Lower lobe of right lung (tissue), 2 donors: ENCODE measurements around the gene NRCAM. TPM values are rescaled to one million over a fixed set of nuclear protein-coding genes. Genes with fewer than 3 reads are reported as not detected.

ENCODE experiments used
- ATAC-seq, 2 donors: fragments of 200-7000 bp; cut with Tn5 transposase; one replicate each; pipeline ENCODE4 v1.9.1; 2020 to 2022; ENCODE audit warnings: mild to moderate bottlenecking in 2 of 2, moderate library complexity in 2 of 2
- DNase-seq: peaks from one replicate; pipeline ENCODE4 v3.0.0-alpha.2; 2020
- H3K27ac ChIP-seq: fragments of 200-600 bp; one replicate; pipeline ENCODE4 v1.8.0; 2022
- H3K27me3 ChIP-seq: fragments of 200-600 bp; one replicate; pipeline ENCODE4 v1.8.0; 2022; ENCODE audit warnings: low read depth
- H3K36me3 ChIP-seq: fragments of 200-600 bp; one replicate; pipeline ENCODE4 v1.8.0; 2022; ENCODE audit warnings: mild to moderate bottlenecking
- H3K4me1 ChIP-seq: fragments of 200-600 bp; one replicate; pipeline ENCODE4 v1.8.0; 2022
- H3K4me3 ChIP-seq: fragments of 200-600 bp; one replicate; pipeline ENCODE4 v1.8.0; 2022; ENCODE audit warnings: mild to moderate bottlenecking
- H3K9me3 ChIP-seq: fragments of 200-600 bp; one replicate; pipeline ENCODE4 v1.8.0; 2022
- CTCF ChIP-seq: fragments of 200-600 bp; IDR thresholded peaks from one replicate; pipeline ENCODE4 v1.8.0; 2022; ENCODE audit warnings: antibody characterized with exemption, mild to moderate bottlenecking
- intact Hi-C: fragments of 100-400 bp; cut with DNase I; formaldehyde crosslinking; loops from one replicate; pipeline ENCODE4 v1.11.0; 2022
- total RNA-seq: library from RNA; stranded (reverse); fragmentation: NEBNext Ultra II Directional; extraction: Animal tissue kit (Norgen Biotek cat#: 25700); gene quantifications from one replicate; pipeline ENCODE4 v1.2.1, GENCODE V29; 2021
- donor health status: DM: no; HTN: yes; CAD: no; lungs with severe emphysema.

The NRCAM gene
- total RNA-seq, 1 donor from 2014 or later: 2.6 TPM

- Histone ChIP-seq H3K27me3 (no peaks in the 10 kb centered on the region), H3K4me1 (no peaks in the 10 kb centered on the region), H3K36me3 (no peaks in the 10 kb centered on the region), H3K9me3 (no peaks in the 10 kb centered on the region), H3K27ac (no peak overlapping the region), H3K4me3 (no peak overlapping the region)
- DNase-seq (no peak), ATAC-seq (no peak)
- TF ChIP-seq CTCF: no peak
- intact Hi-C loops: no loop called here
These were observed 70.3 kb downstream of the NRCAM start for GRCh38 chr7:108385834-108386422.

GRCh38 chr7:108384716-108385483, 71.3 kb downstream of the NRCAM start:
- no peaks in the 10 kb centered on the region for H3K4me1 ChIP-seq
- DNase-seq (no peak), ATAC-seq (no peak)
- TF ChIP-seq CTCF: no peak
- intact Hi-C loops: no loop called here
- no peaks in the 10 kb centered on the region for H3K36me3 ChIP-seq
- no peak overlapping the region for H3K4me3 ChIP-seq
- H3K27ac ChIP-seq: no peak overlapping the region
- no peaks in the 10 kb centered on the region for H3K9me3 ChIP-seq
- H3K27me3 ChIP-seq: no peaks in the 10 kb centered on the region

- DNase-seq (no peak), ATAC-seq (no peak)
- no peak overlapping the region for H3K27ac ChIP-seq
- no peaks in the 10 kb centered on the region for H3K4me1 ChIP-seq
- H3K9me3 ChIP-seq: no peaks in the 10 kb centered on the region
- H3K27me3 ChIP-seq: no peaks in the 10 kb centered on the region
- intact Hi-C loops: no loop called here
- H3K36me3 ChIP-seq: no peaks in the 10 kb centered on the region
- no peak overlapping the region for H3K4me3 ChIP-seq
- TF ChIP-seq CTCF: no peak
These were observed 73.3 kb downstream of the NRCAM start for GRCh38 chr7:108382932-108383331.

GRCh38 chr7:108380517-108380916, 75.7 kb downstream of the NRCAM start:
- H3K27ac ChIP-seq: no peak overlapping the region
- DNase-seq (no peak), ATAC-seq (no peak)
- H3K4me3 ChIP-seq: no peak overlapping the region
- H3K4me1 ChIP-seq: no peaks in the 10 kb centered on the region
- intact Hi-C loops: no loop called here
- no peak for TF ChIP-seq CTCF
- H3K36me3 ChIP-seq: no peaks in the 10 kb centered on the region
- H3K27me3 ChIP-seq: peaks cover 4% of the 10 kb centered on the region
- no peaks in the 10 kb centered on the region for H3K9me3 ChIP-seq

- TF ChIP-seq CTCF: no peak
- Histone ChIP-seq H3K27ac (no peak overlapping the region), H3K9me3 (no peaks in the 10 kb centered on the region), H3K4me1 (no peaks in the 10 kb centered on the region), H3K27me3 (peaks cover 4% of the 10 kb centered on the region), H3K4me3 (no peak overlapping the region), H3K36me3 (no peaks in the 10 kb centered on the region)
- no peak for DNase-seq
- intact Hi-C loops: no loop called here
- ATAC-seq: no peak
These were observed 80.0 kb downstream of the NRCAM start for GRCh38 chr7:108376206-108376605.
